Dedifferentiated amniotic fluid mesenchymal stem cell (primary cell): ENCODE measurements around the gene TNK2.
A peak's percentile ranks its signal among the peaks of the same experiment; 100 is the strongest.
"Not testable (repeated sequence)": the region's sequence is repeated elsewhere in the genome, so short reads cannot be mapped to it uniquely, and the experiment has no call there.

Source experiments
- DNase-seq: peaks from one replicate; pipeline ENCODE4 v3.0.0-alpha.2; 2016; ENCODE audit errors: extremely low spot score

Gene TNK2

GRCh38 chr3:195850857-195851543 lies 57.4 kb downstream of the TNK2 start:
- peak; percentile 92 for DNase-seq

- no peak for DNase-seq
These were observed 58.9 kb downstream of the TNK2 start for GRCh38 chr3:195849322-195850074.

GRCh38 chr3:195847055-195847950 lies 61.0 kb downstream of the TNK2 start:
- DNase-seq = no peak

- DNase-seq = no peak
These were observed 62.9 kb downstream of the TNK2 start for GRCh38 chr3:195845483-195845882.

DNA sequence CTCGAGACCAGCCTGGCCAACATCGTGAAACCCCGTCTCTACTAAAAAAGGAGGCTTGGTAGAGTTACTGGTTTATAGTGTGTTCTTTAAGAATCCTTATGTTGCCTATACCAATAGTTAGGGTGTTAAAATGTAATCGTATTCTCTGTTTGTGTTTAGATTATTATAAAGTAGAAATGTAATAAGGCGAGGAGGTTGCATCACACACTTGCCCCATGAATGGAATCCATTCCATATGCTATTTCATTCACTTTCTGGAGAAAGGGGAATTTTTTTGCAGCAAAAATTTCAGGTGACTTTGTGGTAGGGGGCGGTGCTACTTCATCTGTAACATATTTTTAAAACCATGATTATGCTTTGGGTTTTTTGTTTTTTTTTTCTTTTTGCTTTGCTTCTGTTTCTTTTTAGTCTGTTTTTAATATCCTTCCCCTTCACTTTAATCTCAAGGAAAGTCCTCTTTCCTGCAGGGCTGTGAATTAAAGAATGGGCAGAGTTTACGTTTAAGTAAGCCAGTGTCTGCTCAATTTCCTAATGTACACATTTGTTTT lies 63.6 kb downstream of the TNK2 start:
- no peak for DNase-seq

- no peak for DNase-seq
These were observed 68.9 kb downstream of the TNK2 start for GRCh38 chr3:195839260-195840010.

- DNase-seq = no peak
These were observed 69.6 kb downstream of the TNK2 start for GRCh38 chr3:195838714-195839113.

GRCh38 chr3:195836476-195837135 lies 71.7 kb downstream of the TNK2 start:
- no peak for DNase-seq

GRCh38 chr3:195835791-195836190 lies 72.6 kb downstream of the TNK2 start:
- no peak for DNase-seq

DNA sequence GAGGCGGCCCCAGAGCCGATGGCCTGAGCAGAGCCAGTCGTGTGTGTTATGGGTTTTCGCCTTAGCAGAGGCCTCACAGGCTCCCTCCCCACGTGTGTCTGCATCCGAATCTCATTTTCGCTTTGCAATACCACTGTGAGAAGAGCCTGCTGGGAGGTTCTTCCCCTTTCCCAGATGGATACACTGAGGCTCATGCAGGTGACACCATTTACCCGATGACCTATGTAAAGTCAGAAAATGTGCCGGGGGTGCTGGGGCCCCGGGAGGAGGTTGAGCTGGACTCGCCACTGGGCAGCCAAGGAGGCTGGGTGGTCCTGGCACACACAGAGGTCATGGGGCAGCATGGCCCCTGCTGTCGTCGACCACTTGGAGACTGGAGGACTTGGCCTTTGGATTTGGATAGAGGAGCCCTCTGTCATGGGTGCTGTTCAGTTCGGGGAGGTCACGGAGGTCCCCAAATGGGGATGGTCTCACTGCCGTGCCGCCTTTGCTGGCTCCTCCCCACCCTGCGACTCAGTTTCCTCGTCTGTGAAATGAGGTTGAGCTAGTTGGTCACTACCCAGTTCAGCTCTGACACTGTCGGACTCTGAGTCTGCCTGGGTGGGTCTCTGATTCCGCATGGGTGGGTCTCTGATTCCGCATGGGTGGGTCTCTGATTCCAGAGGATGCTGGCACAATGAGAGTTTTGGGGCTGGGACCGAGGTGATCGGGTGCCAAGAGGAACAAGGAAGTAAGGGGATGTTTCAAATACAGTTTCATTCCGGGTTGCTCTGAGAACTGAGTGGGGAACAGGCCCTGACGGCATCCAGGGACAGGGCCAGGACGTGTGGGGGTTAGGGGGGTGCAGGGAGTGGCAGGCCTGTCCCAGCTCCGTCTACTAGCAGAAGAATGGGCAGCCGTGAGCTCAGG lies 73.4 kb downstream of the TNK2 start:
- no peak for DNase-seq

DNA sequence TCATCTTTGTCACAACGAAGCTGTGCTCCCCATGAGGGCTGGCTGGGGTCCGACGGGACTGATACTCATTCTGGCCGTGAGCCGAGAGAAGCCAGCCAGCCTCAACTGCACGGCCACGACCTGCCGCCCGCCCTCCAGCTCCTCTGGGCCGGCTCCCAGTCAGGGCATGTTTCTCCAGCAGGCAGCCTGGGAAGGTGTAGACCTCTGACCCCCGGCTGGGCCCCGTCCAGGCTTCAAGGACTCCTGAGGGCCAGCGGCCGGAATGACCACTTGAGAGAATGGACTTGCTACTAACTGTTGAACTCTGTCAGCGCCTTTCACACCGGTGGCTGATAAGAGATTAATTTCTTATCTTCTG lies 78.5 kb downstream of the TNK2 start:
- no peak for DNase-seq

GRCh38 chr3:195828762-195829161 lies 79.6 kb downstream of the TNK2 start:
- no peak for DNase-seq

DNA sequence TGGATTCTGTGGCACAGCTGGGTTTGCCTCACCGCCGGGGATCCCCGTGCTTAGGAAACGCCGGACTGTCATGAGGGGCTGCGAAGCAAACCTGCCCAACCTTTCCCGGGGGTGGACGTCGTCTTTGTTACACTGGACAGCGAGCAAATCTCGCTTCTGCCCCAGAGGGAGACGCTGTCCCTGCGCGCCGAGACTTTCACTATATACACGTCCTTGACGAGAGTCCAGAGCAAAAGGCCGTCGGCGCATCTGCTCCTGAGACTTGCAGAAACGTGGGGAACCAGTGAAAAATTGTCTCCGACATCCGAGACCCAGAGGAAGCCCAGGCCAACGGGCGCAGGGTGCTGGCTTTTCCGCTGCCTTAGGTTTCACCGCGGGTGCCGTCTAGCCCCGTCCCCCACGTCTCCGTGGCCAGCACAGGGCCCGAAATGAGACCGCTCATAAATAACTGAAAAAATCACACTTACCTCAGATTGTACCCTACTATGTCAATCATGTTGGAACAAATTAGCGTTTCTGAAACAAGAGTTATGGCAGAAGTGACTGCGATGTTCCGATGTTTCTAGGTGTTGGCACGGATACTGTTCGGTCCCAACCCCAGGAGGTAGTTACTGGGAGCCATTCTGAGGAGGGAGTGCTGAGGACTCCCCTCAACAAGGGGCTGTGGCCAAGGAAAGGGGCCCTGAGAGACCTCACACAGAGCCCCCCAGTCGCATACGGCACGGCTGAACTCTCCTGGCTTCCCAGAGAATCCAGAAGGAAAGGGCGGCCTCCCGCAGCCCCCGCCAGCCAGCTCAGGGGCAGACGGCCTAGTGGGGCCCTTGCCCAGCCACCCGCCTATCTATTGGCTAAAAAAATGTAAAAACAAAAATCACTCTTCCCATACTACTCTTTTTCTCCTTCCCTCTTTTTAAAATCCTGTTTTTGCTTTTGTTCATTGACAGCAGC lies 82.2 kb downstream of the TNK2 start:
- no peak for DNase-seq

- DNase-seq = no peak
These were observed 83.2 kb downstream of the TNK2 start for GRCh38 chr3:195825191-195825588.

- DNase-seq = not testable (repeated sequence)
These were observed 83.7 kb downstream of the TNK2 start for GRCh38 chr3:195824425-195825190.

- DNase-seq = no peak
These were observed 84.4 kb downstream of the TNK2 start for GRCh38 chr3:195823999-195824398.

DNA sequence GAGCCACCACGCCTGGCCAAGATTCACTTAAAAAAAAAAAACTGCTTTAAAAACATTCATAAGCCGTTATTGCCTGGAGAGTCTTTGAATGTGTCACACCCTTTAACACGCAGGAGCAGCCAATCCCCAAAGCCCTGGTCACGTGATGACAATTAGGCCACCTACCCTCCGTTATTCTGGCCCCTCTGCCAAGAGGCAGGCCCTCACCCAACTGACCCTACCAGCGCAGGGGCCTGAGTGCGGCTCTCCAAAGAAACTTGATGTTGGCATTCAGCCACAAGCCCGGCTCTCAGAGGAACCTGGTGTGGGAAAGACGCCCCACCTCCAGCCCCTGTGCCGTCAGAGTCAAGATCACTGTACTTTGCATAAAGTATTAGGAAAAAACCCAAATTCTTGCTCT lies 85.1 kb downstream of the TNK2 start:
- no peak for DNase-seq

DNA sequence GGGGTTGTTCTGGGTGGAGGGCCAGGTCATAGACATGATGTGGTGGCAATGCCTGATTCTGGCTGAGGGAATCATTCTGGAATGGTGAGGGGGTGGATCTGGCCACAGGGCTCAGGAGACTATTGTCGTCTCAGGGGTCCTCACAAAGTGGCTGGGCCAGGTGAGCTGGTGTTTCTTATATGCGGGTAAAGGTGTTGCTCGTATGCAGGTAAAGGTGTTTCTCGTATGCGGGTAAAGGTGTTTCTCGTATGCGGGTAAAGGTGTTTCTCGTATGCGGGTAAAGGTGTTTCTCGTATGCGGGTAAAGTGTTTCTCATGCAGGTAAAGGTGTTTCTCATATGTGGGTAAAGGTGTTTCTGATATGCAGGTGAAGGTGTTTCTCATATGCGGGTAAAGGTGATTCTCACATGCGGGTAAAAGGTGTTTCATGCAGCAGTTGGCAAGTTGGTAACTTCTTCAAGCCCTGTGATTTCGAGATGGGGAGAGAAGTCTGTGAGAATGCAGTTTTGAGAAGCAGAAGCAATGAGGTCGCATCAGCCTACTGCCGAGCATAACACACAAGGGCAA lies 86.1 kb downstream of the TNK2 start:
- no peak for DNase-seq
